Left cardiac atrium (tissue), 4 donors: Measurements from ENCODE around the gene CD274. TPM values are rescaled to one million over a fixed set of nuclear protein-coding genes. Genes with fewer than 3 reads are reported as not detected.
"Not testable (repeated sequence)": the region's sequence is repeated elsewhere in the genome, so short reads cannot be mapped to it uniquely, and the experiment has no call there.

Source experiments
- ATAC-seq, 2 donors: fragments of 200-7000 bp; cut with Tn5 transposase; one replicate each; pipeline ENCODE4 v1.9.1; 2020; ENCODE audit warnings: mild to moderate bottlenecking in 2 of 2, moderate library complexity in 2 of 2
- DNase-seq: peaks from one replicate; pipeline ENCODE4 v3.0.0-alpha.2; 2020
- intact Hi-C, 2 donors: fragments of 100-400 bp; cut with DNase I; formaldehyde crosslinking; loops; one replicate each; pipeline versions ENCODE4 v1.14.1 to v1.15.1; 2022 to 2023
- total RNA-seq, 2 donors: library from RNA; stranded (reverse); fragmentation: NEBNext Ultra II Directional; extraction: Animal tissue kit (Norgen Biotek cat#: 25700); gene quantifications; one replicate each; pipeline ENCODE4 v1.2.1, GENCODE V29; 2021
- donor health status: DM: no; HTN: yes; CAD: no.
- donor health status: DM: no; HTN: yes; CAD: no; lungs with severe emphysema.
- donor health status: DM: yes; HTN: yes; CAD: no.
- donor health status: Dilated cardiomyopathy.

CD274 gene
- total RNA-seq, 2 donors from 2014 or later, result 7.3 to 12.4 TPM

DNA sequence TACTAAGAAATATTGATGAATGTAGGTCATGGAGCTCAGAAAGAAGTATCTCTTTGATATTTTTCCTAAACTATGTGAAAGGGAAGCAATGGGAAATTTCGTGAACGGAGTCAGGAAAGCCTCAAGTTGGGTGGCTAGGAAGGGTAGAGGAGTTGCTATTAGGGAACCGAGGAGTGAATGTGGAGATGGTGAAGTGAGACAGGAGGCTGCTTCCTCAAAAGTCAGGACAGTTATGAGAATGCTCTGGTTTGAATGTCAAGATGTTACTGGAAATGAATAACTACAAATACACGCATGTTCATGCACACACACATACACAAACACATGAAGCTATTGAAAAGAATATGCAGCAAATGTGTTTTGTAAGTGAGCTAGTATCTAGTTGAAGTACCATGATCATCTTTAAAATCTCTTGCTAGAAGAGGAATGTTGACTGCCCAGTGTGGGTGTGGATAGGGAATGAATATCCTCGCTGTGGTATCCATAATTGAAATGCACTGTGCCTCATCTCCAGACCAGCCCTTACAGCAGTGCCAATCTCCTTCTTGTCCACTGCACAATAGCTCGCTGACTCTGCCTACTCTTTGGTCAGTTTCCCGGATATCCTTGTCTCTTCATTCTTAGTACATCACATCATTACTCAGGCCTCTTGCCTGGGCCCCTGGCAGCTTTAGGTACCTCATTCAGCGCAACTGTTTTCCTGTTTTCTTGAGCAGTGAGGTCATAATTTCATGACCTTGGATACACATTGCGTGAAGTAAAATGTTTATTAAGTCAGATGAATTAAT is 38.1 kb downstream of the CD274 start:
- DNase-seq, result no peak
- no peak for ATAC-seq
- intact Hi-C loops, result no loop called here

DNA sequence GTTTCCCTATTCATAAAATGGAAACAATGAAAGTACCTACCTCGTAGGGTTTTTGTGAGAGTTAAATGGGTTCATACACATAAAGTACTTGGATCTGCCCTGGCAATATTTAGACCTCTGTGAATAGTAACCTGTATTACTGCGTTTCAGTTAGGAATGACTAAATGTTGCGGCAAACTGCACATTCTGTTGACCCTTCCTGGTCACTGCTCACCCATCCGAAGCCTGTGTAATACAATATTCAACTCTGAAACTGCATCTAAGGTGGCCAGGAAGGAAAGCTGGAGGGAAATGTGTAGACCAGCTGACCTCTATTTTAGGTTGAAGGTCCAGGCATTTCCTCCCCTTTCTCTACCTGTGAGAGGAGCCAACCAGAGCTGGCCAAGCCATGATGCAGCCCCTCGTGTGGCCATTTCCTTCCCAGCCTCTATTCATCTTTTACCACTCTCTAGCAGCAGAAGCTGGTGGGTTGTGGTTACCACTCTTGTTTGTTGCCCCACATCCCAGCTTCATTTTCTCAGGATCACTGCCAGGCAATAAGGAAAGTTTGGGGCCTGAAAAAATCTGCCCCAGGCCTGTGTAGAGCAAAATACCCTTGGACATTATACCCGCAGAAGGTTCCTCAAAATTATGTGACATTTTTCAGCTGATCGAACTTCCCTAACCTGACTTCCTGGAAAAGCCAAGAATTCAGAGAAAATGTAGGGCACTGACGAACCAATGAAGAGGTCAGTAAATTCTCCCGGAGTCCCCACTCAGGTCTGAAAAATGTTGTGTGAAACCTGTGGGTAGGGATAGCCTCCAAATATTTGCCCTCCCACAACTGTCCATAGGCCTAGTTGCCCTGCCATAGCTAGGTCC is 39.5 kb downstream of the CD274 start:
- intact Hi-C loops, result no loop called here

DNA sequence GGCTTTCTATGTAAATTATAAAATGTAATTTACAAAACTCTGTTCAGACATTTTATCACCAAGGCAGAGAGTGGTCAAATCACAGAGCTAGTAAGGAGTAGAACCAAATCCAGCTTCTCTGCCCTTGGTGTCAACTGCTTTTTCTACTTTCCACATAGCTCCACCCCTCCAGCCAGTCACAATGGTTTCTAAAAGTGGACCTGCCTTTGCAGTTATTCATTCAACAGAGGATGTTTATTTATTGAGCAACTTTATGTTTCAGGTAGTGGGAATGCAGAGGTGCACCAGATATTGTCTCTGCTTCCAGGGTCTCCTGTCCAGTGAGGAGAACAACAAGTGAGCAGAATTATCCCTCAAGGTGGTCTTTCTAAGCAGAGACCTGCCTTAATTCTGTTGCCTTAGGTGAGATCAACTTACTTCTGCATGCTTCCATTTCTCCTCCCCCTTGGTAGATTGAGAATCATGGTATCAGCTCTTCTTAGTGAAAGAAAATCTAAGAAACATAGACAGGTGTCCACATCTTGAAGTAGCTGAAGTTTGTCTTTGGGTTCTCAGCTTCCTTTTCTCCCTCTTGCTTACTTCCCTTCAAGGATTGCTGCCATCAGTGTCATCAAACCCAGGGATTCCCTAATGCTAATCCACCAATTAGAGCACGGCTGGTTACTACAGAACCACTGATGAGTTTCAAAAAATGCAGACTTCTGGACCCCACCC is 42.8 kb downstream of the CD274 start:
- intact Hi-C loops, result no loop called here
- no peak for DNase-seq
- no peak for ATAC-seq

More for the DNA sequence above, 39.5 kb downstream of the CD274 start:
- ATAC-seq, result no peak
- DNase-seq, result no peak

DNA sequence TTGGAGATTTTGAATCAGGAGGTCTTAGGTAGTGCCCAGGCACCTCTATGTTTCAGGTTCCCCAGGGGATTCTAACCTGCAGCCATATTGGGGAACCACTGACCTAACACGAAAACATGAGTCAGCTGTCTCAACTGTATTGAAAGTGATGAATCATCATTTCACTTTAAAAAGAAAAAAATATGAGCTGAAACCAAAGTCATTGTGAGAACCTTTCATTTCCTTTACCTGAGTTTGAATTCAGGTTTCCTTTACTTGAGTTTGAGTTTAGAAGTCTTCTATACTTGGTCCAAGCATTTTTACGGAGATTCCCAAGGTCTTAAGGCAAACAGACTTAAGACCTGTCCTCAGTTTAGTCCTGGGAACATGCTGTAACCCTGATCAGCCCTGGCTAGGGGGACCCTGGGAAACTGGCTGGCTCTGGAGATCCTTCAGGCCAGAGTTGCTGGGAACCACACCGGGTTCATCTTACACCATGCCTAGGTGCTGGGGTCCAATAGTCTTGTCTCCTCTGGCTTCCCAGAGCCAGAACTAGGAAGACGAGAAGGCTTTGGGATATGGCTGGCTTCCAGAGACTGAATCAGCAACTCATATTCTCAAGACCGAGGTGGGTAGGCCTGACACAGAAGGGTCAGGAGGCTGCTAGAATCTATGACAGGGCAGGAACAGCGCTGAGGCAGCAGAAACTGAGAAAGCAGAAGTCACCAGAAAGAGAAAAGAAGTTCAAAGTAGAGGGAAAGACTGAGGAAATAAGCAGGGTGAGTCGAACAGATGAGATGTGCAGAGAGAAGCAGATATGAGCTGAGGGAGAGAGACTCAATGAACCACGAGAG is 43.6 kb downstream of the CD274 start:
- ATAC-seq (peak; percentile 53 to 90), DNase-seq (peak; percentile 34)
- intact Hi-C loops, result no loop called here

DNA sequence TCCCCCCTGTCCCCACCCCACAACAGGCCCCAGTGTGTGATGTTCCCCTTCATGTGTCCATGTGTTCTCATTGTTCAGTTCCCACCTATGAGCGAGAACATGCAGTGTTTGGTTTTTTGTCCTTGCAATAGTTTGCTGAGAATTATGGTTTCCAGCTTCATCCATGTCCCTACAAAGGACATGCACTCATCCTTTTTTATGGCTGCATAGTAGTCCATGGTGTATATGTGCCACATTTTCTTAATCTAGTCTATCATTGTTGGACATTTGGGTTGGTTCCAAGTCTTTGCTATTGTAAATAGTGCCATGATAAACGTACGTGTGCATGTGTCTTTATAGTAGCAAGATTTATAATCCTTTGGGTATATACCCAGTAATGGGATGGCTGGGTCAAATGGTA is 44.4 kb downstream of the CD274 start:
- ATAC-seq, intact Hi-C loops, DNase-seq: not testable (repeated sequence)

DNA sequence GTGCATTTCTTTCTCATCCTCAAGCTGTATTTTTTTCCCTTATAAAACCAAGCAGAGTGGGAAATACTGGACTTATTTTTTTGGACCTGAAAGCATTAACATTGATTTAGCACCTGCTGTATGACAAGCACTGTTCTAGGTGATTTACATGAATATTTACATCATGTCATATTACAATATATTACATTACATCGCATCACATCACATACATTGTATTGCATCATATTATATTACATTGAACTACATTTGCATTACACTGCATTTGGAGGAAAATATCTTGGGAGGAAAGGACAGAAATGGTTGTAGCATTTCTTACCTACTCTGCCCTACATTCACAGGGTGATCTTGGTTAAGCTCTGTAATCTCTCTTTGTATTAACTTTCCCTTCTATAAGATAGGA is 48.8 kb downstream of the CD274 start:
- intact Hi-C loops, result no loop called here
- ATAC-seq (no peak), DNase-seq (no peak)

DNA sequence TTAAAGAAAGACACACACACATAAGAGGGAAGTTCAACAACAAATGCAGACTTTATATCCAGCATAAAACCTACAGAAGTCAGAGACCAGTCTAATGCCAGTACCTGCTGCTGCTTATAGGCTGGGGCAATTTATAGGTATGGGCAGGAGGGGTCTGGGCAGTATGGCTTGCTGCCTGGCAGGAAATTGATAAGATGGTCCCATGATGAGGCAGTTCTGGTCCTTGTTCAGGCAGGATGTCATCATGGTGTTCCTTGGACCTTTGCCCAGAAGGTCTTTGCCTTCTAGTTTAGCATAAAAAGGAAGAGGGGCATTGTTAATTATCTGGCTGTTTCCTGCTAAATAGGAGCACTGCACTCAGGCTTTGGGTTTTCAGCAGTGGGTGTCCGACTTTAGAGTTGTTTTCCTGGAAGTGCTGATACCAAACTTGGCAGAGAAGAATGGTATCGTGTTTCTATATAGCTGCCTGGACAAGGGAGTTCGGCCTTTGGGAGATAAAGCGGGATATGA is 49.6 kb downstream of the CD274 start:
- DNase-seq (peak; percentile 59), ATAC-seq (peak; percentile 25 to 65)
- intact Hi-C loops, result loop anchor here in 1 of 2 donors (5.0 kb wide), 2 partner anchors 48 to 87 kb away; partner anchors contain the start of gene CD274

DNA sequence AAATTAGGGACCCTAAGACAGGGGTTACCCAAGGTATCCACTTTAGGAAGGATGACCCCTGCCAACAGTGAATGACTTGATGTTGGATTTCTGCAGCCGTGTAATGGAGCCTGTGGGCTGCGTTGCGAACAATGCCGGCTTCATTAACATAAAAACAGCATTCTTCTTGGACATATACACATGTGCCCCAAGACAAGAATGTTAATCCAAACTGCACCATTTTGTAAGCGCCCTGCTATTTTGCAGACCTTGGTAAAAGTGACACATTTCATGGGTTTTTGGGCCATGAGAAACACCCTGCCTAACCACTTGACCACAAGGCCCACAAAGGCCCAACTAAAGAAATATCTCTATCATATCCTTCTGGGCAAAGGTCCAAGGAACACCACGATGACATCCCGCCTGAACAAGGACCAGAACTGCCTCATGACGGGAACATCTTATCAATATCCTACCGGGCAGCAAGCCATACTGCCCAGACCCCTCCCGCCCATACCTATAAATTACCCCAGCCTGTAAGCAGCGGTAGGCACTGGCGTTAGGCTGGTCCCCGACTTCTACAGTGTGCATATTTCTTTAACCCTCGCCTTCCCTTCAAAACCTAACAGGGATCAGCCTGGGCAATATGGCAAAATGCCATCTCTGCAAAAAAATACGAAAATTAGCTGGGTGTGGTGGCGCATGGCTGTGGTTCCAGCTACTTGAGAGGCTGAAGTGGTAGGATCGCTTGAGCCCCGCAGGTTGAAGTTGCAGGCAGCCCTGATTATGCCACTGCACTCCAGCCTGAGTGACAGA is 50.3 kb downstream of the CD274 start:
- DNase-seq (peak; percentile 84), ATAC-seq (peak; percentile 78 to 82)
- intact Hi-C loops, result loop anchor here in 1 of 2 donors (5.0 kb wide), 2 partner anchors 48 to 87 kb away; partner anchors contain the start of gene CD274

DNA sequence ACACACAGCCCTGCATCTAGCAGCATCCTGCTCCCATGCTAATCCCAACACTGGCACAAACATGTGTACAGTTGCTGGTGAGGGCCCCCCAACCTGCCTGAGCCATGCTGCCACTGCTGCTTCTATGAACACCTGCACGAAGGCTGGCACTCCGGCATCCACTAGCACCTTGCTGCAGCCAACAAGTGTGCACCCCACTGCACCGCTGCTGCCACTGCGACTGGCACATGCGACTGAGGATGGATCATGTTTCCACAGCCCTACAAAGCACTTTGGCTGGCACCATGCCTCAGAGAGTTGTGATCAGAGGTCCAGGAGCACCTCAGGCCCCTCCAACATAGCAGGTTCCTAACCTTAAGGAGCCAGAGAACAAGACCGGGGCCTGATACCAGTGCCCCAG is 52.2 kb downstream of the CD274 start:
- DNase-seq (no peak), ATAC-seq (no peak)
- intact Hi-C loops, result loop anchor here in 1 of 2 donors (5.0 kb wide), 2 partner anchors 50 to 85 kb away; partner anchors contain the start of gene CD274

DNA sequence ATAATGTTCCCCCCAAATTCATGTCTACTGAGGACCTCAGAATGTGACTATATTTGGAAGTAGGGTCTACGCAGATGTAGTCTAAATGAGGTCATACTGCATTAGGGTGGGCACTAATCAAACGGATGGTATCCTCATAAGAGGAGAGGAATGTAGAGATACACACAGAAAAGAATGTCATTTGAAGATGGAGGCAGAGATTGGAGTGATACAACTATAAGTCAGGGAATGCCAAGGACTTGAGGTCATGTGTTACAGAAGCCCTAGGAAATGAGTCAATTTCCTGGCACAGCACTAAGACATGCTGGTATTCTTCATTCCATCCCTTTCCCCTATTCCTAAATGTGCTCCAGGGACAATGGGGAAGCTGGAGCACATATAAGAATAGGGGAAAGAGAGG is 59.2 kb downstream of the CD274 start:
- intact Hi-C loops, result no loop called here
- ATAC-seq (peak in 1 of 2 donors; percentile 79), DNase-seq (no peak)

DNA sequence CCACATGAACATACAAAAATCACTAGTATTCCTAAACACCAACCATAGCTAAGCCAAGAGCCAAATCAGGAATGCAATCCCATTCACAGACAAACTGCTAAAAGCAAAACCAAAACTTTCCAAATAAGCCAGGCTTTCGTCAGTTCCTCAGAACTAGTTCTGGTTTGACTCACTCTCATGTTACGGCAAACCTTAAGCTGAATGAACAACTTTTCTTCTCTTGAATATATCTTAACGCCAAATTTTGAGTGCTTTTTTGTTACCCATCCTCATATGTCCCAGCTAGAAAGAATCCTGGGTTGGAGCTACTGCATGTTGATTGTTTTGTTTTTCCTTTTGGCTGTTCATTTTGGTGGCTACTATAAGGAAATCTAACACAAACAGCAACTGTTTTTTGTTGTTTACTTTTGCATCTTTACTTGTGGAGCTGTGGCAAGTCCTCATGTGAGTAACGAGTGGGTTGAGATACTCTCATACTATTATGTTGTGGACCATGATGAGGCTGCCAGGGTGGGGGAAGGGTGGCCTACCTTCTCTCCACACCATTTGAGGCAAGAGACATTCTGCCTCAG is 60.1 kb downstream of the CD274 start, which contains the start of gene PDCD1LG2:
Gene PDCD1LG2, plus strand, starts transcription at position 172 of the 572 bp plus-strand sequence. CDS start 12,016 bp downstream, outside the sequence.
- peak; percentile 46 to 69 for ATAC-seq
- intact Hi-C loops, result loop anchor here in 1 of 2 donors (5.0 kb wide), 1 partner anchor 67 kb away; no protein-coding TSS in a partner anchor

DNA sequence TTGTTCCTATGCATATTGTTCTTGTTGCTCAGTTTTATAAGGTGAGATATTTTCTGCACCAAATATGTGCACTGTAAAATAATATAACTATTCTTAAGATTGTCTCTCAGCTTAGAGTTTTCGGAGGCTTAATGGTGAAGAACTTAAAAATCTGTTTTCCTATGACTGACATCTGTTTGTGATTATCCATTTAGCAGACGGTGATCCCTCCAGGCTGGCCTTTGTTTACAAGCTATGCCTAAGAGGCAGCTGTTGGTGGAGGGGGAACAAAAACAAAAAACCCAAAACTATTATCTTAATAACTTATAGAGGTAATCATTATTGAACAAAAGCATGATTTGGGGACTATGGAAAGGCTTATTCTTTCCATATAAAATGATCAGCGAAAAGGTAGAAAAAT is 60.6 kb downstream of the CD274 start:
- intact Hi-C loops, result loop anchor here in 1 of 2 donors (5.0 kb wide), 1 partner anchor 66 kb away; no protein-coding TSS in a partner anchor
- ATAC-seq (no peak), DNase-seq (no peak)

More for the DNA sequence above, 60.1 kb downstream of the CD274 start, which contains the start of gene PDCD1LG2:
- no peak for DNase-seq

DNA sequence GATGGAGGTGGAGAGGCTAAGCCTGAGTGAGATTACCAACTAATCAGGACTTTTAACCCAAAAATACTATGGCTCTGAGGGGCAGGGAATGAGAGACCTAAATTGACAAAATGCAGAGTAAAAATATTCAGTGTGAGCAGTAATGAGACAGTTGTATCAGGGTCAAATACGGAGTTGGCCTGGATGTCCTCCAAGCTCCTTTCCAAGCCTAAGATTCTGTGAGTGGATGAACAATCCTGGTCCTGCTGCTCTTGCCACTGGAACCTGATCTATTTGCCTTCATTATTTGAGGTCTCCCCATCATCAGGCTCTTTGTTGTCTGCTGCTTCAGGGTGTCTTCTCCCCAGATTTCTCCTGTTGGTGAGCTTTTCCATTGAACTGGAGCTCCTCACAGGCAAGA is 61.1 kb downstream of the CD274 start:
- DNase-seq, result no peak
- ATAC-seq, result no peak
- intact Hi-C loops, result loop anchor here in 1 of 2 donors (5.0 kb wide), 1 partner anchor 66 kb away; no protein-coding TSS in a partner anchor

DNA sequence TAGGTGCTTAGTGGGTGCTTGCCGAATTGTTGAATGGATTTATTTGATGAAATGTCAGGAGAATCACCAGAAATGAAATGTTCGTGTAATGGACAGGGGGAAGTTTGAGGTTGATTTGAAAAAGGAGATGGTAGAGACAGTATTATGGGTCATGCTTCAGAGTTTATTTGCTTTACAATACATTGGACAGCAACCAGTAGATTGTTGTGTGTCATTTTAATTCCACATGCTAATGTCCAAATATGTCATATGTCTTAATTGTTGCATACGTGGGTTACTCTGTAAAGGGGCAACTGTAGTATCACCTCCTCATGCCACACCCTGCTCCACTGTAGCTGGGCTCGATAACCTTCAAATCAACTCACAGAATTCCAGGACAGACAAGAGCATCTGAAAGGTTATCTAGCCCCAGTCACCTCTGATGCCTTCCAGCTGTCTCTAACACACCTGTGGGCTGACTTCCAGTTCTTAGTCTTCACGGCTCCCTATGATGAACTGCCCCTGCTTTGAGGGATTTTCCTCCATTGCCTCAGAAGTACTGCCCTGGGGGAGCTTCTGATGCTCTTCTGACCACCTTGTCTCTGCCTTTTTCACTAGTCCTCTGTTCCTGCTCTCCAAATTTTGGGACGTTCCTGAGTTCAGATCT is 61.7 kb downstream of the CD274 start:
- ATAC-seq (no peak), DNase-seq (no peak)
- intact Hi-C loops, result loop anchor here in 1 of 2 donors (5.0 kb wide), 1 partner anchor 65 kb away; no protein-coding TSS in a partner anchor

DNA sequence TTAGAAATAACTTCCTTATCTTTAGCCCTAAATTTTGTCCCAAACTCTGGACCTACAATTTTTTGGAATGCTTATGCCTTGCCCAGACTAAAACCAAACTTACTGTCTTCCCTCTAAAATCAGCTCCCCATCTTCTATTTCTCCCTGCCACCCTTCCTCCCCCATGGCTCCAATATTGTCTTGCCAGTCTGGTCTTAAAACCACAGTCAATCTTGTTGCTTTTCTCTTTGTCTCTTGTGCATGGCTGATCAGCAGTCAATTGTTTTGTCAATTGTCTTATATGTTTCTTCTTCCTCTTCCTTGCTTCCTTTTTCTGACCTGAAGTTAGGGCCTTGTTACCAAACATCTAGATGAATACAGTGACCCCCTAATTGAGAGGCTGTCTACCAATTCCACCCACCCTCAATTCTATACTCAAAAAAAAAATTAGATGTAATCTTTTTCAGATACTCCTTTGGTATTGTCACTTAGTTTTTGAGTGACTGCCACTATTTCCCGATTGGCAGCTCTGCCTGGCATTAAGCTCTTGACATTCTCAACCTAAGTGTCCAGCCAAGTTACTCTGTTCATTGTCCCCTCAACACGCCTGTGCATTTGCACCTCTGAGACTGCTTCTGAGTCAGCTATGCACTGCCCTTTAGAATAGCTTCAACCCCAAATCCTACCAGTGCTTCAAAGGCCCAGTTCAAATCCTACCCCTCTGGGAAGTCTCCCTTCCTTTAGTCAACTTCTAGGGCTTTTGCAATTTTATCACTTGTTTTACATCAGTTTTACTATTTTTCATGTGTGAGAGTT is 62.5 kb downstream of the CD274 start:
- no peak for DNase-seq
- ATAC-seq, result peak; percentile 64
- intact Hi-C loops, result loop anchor here in 1 of 2 donors (5.0 kb wide), 1 partner anchor 64 kb away; no protein-coding TSS in a partner anchor
